Nucleus accumbens (tissue), 56 donors: Measurements from ENCODE around the gene SPDYE2.
"Not testable (repeated sequence)": the region's sequence is repeated elsewhere in the genome, so short reads cannot be mapped to it uniquely, and the experiment has no call there.

Source experiments
- DNase-seq, 56 donors: peaks; one replicate each; lab custom pipeline; 2025; lab: John Stamatoyannopoulos, UW

The SPDYE2 gene

GRCh38 chr7:102596036-102596435 lies 45.0 kb downstream of the SPDYE2 start:
- DNase-seq: not testable (repeated sequence)

GRCh38 chr7:102599699-102600098 lies 48.7 kb downstream of the SPDYE2 start:
- DNase-seq: not testable (repeated sequence)

GRCh38 chr7:102602317-102602716 lies 51.3 kb downstream of the SPDYE2 start:
- not testable (repeated sequence) for DNase-seq

GRCh38 chr7:102604431-102605145 lies 53.6 kb downstream of the SPDYE2 start:
- DNase-seq: not testable (repeated sequence)

GRCh38 chr7:102606848-102607247 lies 55.8 kb downstream of the SPDYE2 start:
- DNase-seq: not testable (repeated sequence)

GRCh38 chr7:102609734-102610133 lies 58.7 kb downstream of the SPDYE2 start:
- not testable (repeated sequence) for DNase-seq

- not testable (repeated sequence) for DNase-seq
Observed at GRCh38 chr7:102610441-102610840, 59.4 kb downstream of the SPDYE2 start.

GRCh38 chr7:102611013-102611674 lies 60.1 kb downstream of the SPDYE2 start:
- not testable (repeated sequence) for DNase-seq

- DNase-seq: not testable (repeated sequence)
Observed at GRCh38 chr7:102611675-102612325, 60.8 kb downstream of the SPDYE2 start.
